HG02623 (cell line): ENCODE measurements around the gene BTBD7.
A peak's percentile ranks its signal among the peaks of the same experiment; 100 is the strongest.
"Not testable (repeated sequence)": the region's sequence is repeated elsewhere in the genome, so short reads cannot be mapped to it uniquely, and the experiment has no call there.

Experiments used
- ATAC-seq: cut with Tn5 transposase; IDR thresholded peaks from one replicate; pipeline ENCODE4 v1.9.1; 2021; ENCODE audit warnings: moderate library complexity; ENCODE audit not compliant: unreplicated experiment

The BTBD7 gene

GRCh38 chr14:93249128-93249831, 83.6 kb downstream of the BTBD7 start:
- no peak for ATAC-seq

- ATAC-seq = no peak
Measured at GRCh38 chr14:93246534-93246933, 86.3 kb downstream of the BTBD7 start.

- ATAC-seq = no peak
Measured at GRCh38 chr14:93245764-93246420, 86.9 kb downstream of the BTBD7 start.

GRCh38 chr14:93240678-93241000, 92.2 kb downstream of the BTBD7 start:
- ATAC-seq = no peak

- no peak for ATAC-seq
Measured at GRCh38 chr14:93239869-93240677, 92.8 kb downstream of the BTBD7 start.

GRCh38 chr14:93234798-93235197, 98.0 kb downstream of the BTBD7 start:
- ATAC-seq = no peak

GRCh38 chr14:93233078-93233477, 99.8 kb downstream of the BTBD7 start:
- not testable (repeated sequence) for ATAC-seq

- no peak for ATAC-seq
Measured at GRCh38 chr14:93232159-93232558, 100.7 kb downstream of the BTBD7 start.

GRCh38 chr14:93231129-93231979, 101.5 kb downstream of the BTBD7 start:
- ATAC-seq = no peak

- ATAC-seq = no peak
Measured at GRCh38 chr14:93230539-93230938, 102.3 kb downstream of the BTBD7 start.

- no peak for ATAC-seq
Measured at GRCh38 chr14:93228550-93228949, 104.3 kb downstream of the BTBD7 start.

- no peak for ATAC-seq
Measured at GRCh38 chr14:93223565-93223964, 109.3 kb downstream of the BTBD7 start.

- no peak for ATAC-seq
Measured at GRCh38 chr14:93220509-93220908, 112.3 kb downstream of the BTBD7 start.

GRCh38 chr14:93219103-93219726, 113.6 kb downstream of the BTBD7 start:
- ATAC-seq = peak; percentile 61

GRCh38 chr14:93214598-93214997, 118.2 kb downstream of the BTBD7 start:
- no peak for ATAC-seq

GRCh38 chr14:93212432-93212831, 120.4 kb downstream of the BTBD7 start:
- ATAC-seq = peak; percentile 74

GRCh38 chr14:93207468-93208308, 125.1 kb downstream of the BTBD7 start:
- ATAC-seq = peak; percentile 33

- peak; percentile 79 for ATAC-seq
Measured at GRCh38 chr14:93206793-93207467, 125.9 kb downstream of the BTBD7 start, which contains the start of the genes GON7 and UBR7. Gene GON7 (minus strand): TSS chr14:93207065. CDS start chr14:93207037, 28 bp downstream. Gene UBR7 (plus strand): TSS chr14:93207256. CDS start chr14:93207292, 36 bp downstream.
